Muscle layer of colon (tissue), 2 donors: ENCODE measurements around the gene E2F1.
"Not testable (repeated sequence)": the region's sequence is repeated elsewhere in the genome, so short reads cannot be mapped to it uniquely, and the experiment has no call there.

Experiments
- H3K27ac ChIP-seq: one replicate; pipeline ENCODE4 v1.7.0; 2013; ENCODE audit warnings: low read depth, mild to moderate bottlenecking, low read length, moderate library complexity
- H3K27me3 ChIP-seq, 2 donors: one replicate each; pipeline ENCODE4 v1.7.0; 2013; ENCODE audit warnings: low read length in 2 of 2, mild to moderate bottlenecking in 2 of 2; ENCODE audit not compliant: insufficient read depth in 2 of 2, control insufficient read depth in 1 of 2
- H3K36me3 ChIP-seq: one replicate; pipeline ENCODE4 v1.7.0; 2013; ENCODE audit warnings: mild to moderate bottlenecking, low read length; ENCODE audit not compliant: insufficient read depth
- H3K4me1 ChIP-seq: one replicate; pipeline ENCODE4 v1.7.0; 2013; ENCODE audit warnings: mild to moderate bottlenecking, low read length; ENCODE audit not compliant: insufficient read depth
- H3K4me3 ChIP-seq, 2 donors: one replicate each; pipeline ENCODE4 v1.7.0; 2013; ENCODE audit warnings: low read length in 2 of 2, low read depth in 1 of 2, mild to moderate bottlenecking in 1 of 2, moderate library complexity in 1 of 2
- H3K9ac ChIP-seq: one replicate; pipeline ENCODE4 v1.7.0; 2013; ENCODE audit warnings: low read length
- H3K9me3 ChIP-seq: one replicate; pipeline ENCODE4 v1.7.0; 2013; ENCODE audit warnings: mild to moderate bottlenecking, low read length
- donor health status: abdominal sarcoma.
- donor health status: Adenocarcinoma of cecum.

The E2F1 gene

GRCh38 chr20:33635341-33635740 lies 50.8 kb downstream of the E2F1 start:
- H3K4me1 ChIP-seq = no peaks in the 10 kb centered on the region

DNA sequence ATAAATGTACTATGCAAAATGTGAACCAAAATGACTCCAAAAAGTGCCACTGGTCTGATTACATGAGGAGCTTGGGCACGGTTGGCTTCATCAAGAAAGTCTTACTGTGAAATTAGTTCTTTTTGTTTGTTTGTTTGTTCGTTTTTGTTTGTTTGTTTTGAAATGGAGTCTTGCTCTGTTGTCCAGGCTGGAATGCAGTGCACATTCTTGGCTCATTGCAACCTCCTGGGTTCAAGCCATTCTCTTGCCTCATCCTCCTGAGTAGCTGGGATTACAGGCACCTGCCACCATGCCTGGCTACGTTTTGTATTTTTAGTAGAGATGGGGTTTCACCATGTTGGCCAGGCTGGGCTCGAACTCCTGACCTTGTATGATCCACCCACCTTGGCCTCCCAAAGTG lies 54.3 kb downstream of the E2F1 start:
- peaks cover 48% of the 10 kb centered on the region for H3K36me3 ChIP-seq
- H3K27me3 ChIP-seq, H3K4me3 ChIP-seq, H3K27ac ChIP-seq, H3K9me3 ChIP-seq, H3K4me1 ChIP-seq, H3K9ac ChIP-seq: not testable (repeated sequence)

More at GRCh38 chr20:33635341-33635740, 50.8 kb downstream of the E2F1 start:
- Histone ChIP-seq H3K9me3 (no peaks in the 10 kb centered on the region), H3K27me3 (no peaks in the 10 kb centered on the region), H3K4me3 (no peak overlapping the region), H3K36me3 (peaks cover 49% of the 10 kb centered on the region), H3K9ac (no peak overlapping the region), H3K27ac (no peak overlapping the region)

- Histone ChIP-seq H3K9me3 (no peaks in the 10 kb centered on the region), H3K36me3 (peaks cover 54% of the 10 kb centered on the region), H3K4me1 (no peaks in the 10 kb centered on the region), H3K9ac (no peak overlapping the region), H3K27ac (no peak overlapping the region), H3K27me3 (no peaks in the 10 kb centered on the region), H3K4me3 (no peak overlapping the region)
Observed at GRCh38 chr20:33630507-33630906, 55.7 kb downstream of the E2F1 start.

DNA sequence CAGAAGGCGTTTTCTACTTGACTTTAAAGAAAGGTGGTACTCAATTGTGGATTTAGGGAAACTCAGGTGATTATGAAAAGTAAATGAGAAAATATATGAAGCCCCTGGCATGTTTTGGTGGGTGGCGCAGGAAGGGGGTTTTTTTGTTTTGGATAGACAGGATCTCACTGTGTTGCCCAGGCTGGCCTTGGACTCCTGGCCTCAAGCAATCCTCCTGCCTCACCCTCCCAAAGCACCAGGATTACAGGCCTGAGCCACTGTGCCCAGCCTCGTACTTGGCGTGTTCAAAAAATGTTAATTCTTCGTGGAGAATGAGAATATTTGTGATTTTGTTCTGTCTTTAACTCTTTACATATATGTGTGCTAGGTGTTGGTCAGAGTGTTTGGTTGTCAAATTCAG lies 56.2 kb downstream of the E2F1 start:
- H3K9me3 ChIP-seq = no peaks in the 10 kb centered on the region
- no peak overlapping the region for H3K27ac ChIP-seq
- H3K36me3 ChIP-seq = peaks cover 60% of the 10 kb centered on the region
- no peaks in the 10 kb centered on the region for H3K27me3 ChIP-seq
- no peaks in the 10 kb centered on the region for H3K4me1 ChIP-seq
- no peak overlapping the region for H3K9ac ChIP-seq
- no peak overlapping the region for H3K4me3 ChIP-seq

GRCh38 chr20:33629533-33629932 lies 56.7 kb downstream of the E2F1 start:
- Histone ChIP-seq H3K9ac (no peak overlapping the region), H3K4me3 (no peak overlapping the region), H3K27me3 (no peaks in the 10 kb centered on the region), H3K27ac (no peak overlapping the region), H3K9me3 (no peaks in the 10 kb centered on the region), H3K4me1 (no peaks in the 10 kb centered on the region), H3K36me3 (peaks cover 60% of the 10 kb centered on the region)

- Histone ChIP-seq H3K36me3 (peaks cover 68% of the 10 kb centered on the region), H3K9ac (no peak overlapping the region), H3K4me3 (no peak overlapping the region), H3K27ac (no peak overlapping the region), H3K9me3 (no peaks in the 10 kb centered on the region), H3K4me1 (no peaks in the 10 kb centered on the region), H3K27me3 (no peaks in the 10 kb centered on the region)
Observed at GRCh38 chr20:33627577-33628216, 58.5 kb downstream of the E2F1 start.

GRCh38 chr20:33626190-33626589 lies 60.0 kb downstream of the E2F1 start:
- Histone ChIP-seq H3K9me3 (no peaks in the 10 kb centered on the region), H3K36me3 (peaks cover 62% of the 10 kb centered on the region)

More at GRCh38 chr20:33626190-33626589, 60.0 kb downstream of the E2F1 start:
- Histone ChIP-seq H3K27me3 (no peaks in the 10 kb centered on the region), H3K4me3 (no peak overlapping the region), H3K27ac (no peak overlapping the region), H3K9ac (no peak overlapping the region), H3K4me1 (no peaks in the 10 kb centered on the region)
